ENCODE data around the gene TRH. TPM values are rescaled to one million over a fixed set of nuclear protein-coding genes. Genes with fewer than 3 reads are reported as not detected.

TRH gene
- total RNA-seq, 1 donor from 2014 or later, result 1.2 TPM

DNA sequence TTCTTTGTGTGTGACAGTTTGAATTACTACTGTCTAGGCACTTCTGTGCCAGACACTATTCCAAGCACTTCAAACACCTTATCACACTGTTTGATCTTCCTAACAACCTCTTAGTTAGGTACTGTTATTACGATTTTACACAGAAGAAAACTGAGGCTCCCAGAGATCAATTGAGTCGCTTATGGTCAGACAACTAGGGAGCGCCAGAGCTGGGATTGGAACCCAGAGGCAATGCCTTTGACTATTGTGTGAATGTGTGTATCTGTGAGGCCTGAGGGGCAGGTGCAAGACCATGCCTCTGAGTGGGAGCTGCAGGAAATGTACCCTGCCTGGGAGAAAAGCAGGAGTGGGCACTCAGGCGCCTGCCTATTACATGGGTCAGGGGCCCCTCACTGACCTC lies 1.8 kb downstream of the TRH start:
- TF ChIP-seq, protein P1, sequence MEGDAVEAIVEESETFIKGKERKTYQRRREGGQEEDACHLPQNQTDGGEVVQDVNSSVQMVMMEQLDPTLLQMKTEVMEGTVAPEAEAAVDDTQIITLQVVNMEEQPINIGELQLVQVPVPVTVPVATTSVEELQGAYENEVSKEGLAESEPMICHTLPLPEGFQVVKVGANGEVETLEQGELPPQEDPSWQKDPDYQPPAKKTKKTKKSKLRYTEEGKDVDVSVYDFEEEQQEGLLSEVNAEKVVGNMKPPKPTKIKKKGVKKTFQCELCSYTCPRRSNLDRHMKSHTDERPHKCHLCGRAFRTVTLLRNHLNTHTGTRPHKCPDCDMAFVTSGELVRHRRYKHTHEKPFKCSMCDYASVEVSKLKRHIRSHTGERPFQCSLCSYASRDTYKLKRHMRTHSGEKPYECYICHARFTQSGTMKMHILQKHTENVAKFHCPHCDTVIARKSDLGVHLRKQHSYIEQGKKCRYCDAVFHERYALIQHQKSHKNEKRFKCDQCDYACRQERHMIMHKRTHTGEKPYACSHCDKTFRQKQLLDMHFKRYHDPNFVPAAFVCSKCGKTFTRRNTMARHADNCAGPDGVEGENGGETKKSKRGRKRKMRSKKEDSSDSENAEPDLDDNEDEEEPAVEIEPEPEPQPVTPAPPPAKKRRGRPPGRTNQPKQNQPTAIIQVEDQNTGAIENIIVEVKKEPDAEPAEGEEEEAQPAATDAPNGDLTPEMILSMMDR (IDR thresholded peaks at IDR 0.05), result no peak
- TF ChIP-seq POLR2A (IDR thresholded peaks at IDR 0.05), result no peak
- TF ChIP-seq POLR2AphosphoS5 (IDR thresholded peaks at IDR 0.05; ENCODE audit: insufficient read depth in 1 of 2, low read depth in 1 of 2), result no peak
- no peak for DNase-seq (ENCODE audit: extremely low spot score in 2 of 2)
- H3K27ac ChIP-seq, result no peak overlapping the region
- no peaks in the 10 kb centered on the region for H3K9me3 ChIP-seq
- H3K4me3 ChIP-seq, result peak overlapping the region in 1 of 2 donors; percentile 20
- peaks cover 19% of the 10 kb centered on the region for H3K4me1 ChIP-seq
- intact Hi-C loops (cut with DNase I), result no loop called here
- no peaks in the 10 kb centered on the region for H3K36me3 ChIP-seq
- H3K27me3 ChIP-seq, result no peaks in the 10 kb centered on the region

GRCh38 chr3:129978123-129978522 lies 3.6 kb downstream of the TRH start:
- no peaks in the 10 kb centered on the region for H3K9me3 ChIP-seq
- no peak overlapping the region for H3K4me3 ChIP-seq
- H3K36me3 ChIP-seq, result no peaks in the 10 kb centered on the region
- no peak overlapping the region for H3K27ac ChIP-seq
- TF ChIP-seq POLR2AphosphoS5 (IDR thresholded peaks at IDR 0.05; ENCODE audit: insufficient read depth in 1 of 2, low read depth in 1 of 2), result no peak
- TF ChIP-seq, protein P1 (IDR thresholded peaks at IDR 0.05), result no peak
- H3K27me3 ChIP-seq, result no peaks in the 10 kb centered on the region
- no peak for DNase-seq (ENCODE audit: extremely low spot score in 2 of 2)
- intact Hi-C loops (cut with DNase I), result no loop called here
- H3K4me1 ChIP-seq, result peaks cover 19% of the 10 kb centered on the region

- no peaks in the 10 kb centered on the region for H3K36me3 ChIP-seq
- TF ChIP-seq POLR2A (IDR thresholded peaks at IDR 0.05) (no peak), POLR2AphosphoS5 (IDR thresholded peaks at IDR 0.05; ENCODE audit: insufficient read depth in 1 of 2, low read depth in 1 of 2) (no peak)
- TF ChIP-seq, protein P1 (IDR thresholded peaks at IDR 0.05), result no peak
- intact Hi-C loops (cut with DNase I), result no loop called here
- DNase-seq (ENCODE audit: extremely low spot score in 2 of 2), result no peak
- H3K9me3 ChIP-seq, result no peaks in the 10 kb centered on the region
- H3K27ac ChIP-seq, result no peak overlapping the region
- no peaks in the 10 kb centered on the region for H3K27me3 ChIP-seq
- peaks cover 12% of the 10 kb centered on the region for H3K4me1 ChIP-seq
- no peak overlapping the region for H3K4me3 ChIP-seq
Measured at GRCh38 chr3:129979905-129980304, 5.4 kb downstream of the TRH start.

- no peak for DNase-seq (ENCODE audit: extremely low spot score in 2 of 2)
- intact Hi-C loops (cut with DNase I), result no loop called here
- TF ChIP-seq POLR2AphosphoS5 (IDR thresholded peaks at IDR 0.05; ENCODE audit: insufficient read depth in 1 of 2, low read depth in 1 of 2), result no peak
- TF ChIP-seq POLR2A (IDR thresholded peaks at IDR 0.05), result no peak
- TF ChIP-seq, protein P1 (IDR thresholded peaks at IDR 0.05), result no peak
- H3K27ac ChIP-seq, result no peak overlapping the region
- no peaks in the 10 kb centered on the region for H3K4me1 ChIP-seq
- H3K4me3 ChIP-seq, result no peak overlapping the region
- H3K36me3 ChIP-seq, result no peaks in the 10 kb centered on the region
- H3K9me3 ChIP-seq, result no peaks in the 10 kb centered on the region
- H3K27me3 ChIP-seq, result no peaks in the 10 kb centered on the region
Measured at GRCh38 chr3:129983561-129983960, 9.0 kb downstream of the TRH start.

DNA sequence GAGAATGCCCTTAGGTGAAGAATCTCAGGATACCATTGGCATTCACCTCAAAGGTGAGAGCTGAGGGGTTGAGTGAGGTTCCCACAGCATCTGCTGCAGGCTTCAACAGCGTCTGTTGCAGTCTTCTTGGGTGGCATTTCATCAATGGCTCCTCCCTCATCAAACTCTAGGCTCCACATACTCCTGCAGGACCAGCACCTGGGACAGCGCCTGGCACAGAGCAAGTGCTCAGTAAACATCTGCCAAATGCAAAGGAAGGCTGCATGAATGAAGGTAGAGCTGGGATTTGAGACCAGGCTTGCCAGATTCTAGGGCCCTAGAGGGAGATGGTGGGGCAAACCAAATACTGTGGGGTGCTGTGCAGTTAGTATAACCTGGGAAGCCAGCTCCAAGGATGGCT lies 9.6 kb downstream of the TRH start:
- Histone ChIP-seq H3K36me3 (no peaks in the 10 kb centered on the region), H3K4me3 (no peak overlapping the region), H3K27ac (no peak overlapping the region), H3K4me1 (no peaks in the 10 kb centered on the region), H3K9me3 (no peaks in the 10 kb centered on the region), H3K27me3 (no peaks in the 10 kb centered on the region)
- DNase-seq (ENCODE audit: extremely low spot score in 2 of 2), result no peak
- TF ChIP-seq POLR2AphosphoS5 (IDR thresholded peaks at IDR 0.05; ENCODE audit: insufficient read depth in 1 of 2, low read depth in 1 of 2) (no peak), POLR2A (IDR thresholded peaks at IDR 0.05) (no peak)
- TF ChIP-seq, protein P1 (IDR thresholded peaks at IDR 0.05), result no peak
- intact Hi-C loops (cut with DNase I), result no loop called here
